DOHH2 (cell line): ENCODE measurements around the gene ZNF526.

Experiments used
- H3F3A ChIP-seq: fragments of 200-600 bp; sonication (generic), shearing (Covaris generic); 2 replicates; pipeline ENCODE4 v1.6.0; 2016; ENCODE audit warnings: antibody characterized with exemption, mild to moderate bottlenecking; ENCODE audit not compliant: control insufficient read depth, insufficient read depth
- H3K27ac ChIP-seq: fragments of 200-600 bp; sonication (generic); 2 replicates; pipeline ENCODE4 v1.5.1; 2014; ENCODE audit warnings: low read depth, mild to moderate bottlenecking, low read length, moderate library complexity
- H3K27me3 ChIP-seq: fragments of 200-600 bp; sonication (generic); 2 replicates; pipeline ENCODE4 v1.6.1; 2014; ENCODE audit warnings: mild to moderate bottlenecking, low read length, mixed read lengths; ENCODE audit not compliant: control insufficient read depth
- H3K36me3 ChIP-seq: fragments of 200-600 bp; sonication (generic); 2 replicates; pipeline ENCODE4 v1.6.1; 2014; ENCODE audit warnings: mild to moderate bottlenecking, low read length, moderate library complexity, mixed read lengths; ENCODE audit not compliant: control insufficient read depth
- H3K4me1 ChIP-seq: fragments of 200-600 bp; sonication (generic); 2 replicates; pipeline ENCODE4 v1.6.1; 2014; ENCODE audit warnings: mild to moderate bottlenecking, low read length, mixed read lengths; ENCODE audit not compliant: control insufficient read depth
- H3K4me2 ChIP-seq: fragments of 200-600 bp; sonication (generic); 2 replicates; pipeline ENCODE4 v1.6.0; 2014; ENCODE audit warnings: mild to moderate bottlenecking, low read length, moderate library complexity
- H3K4me3 ChIP-seq: fragments of 200-600 bp; sonication (generic); 2 replicates; pipeline ENCODE4 v1.5.1; 2014; ENCODE audit warnings: mild to moderate bottlenecking, low read length, mixed read lengths
- H3K79me2 ChIP-seq: fragments of 200-600 bp; sonication (generic); 2 replicates; pipeline ENCODE4 v1.6.1; 2014; ENCODE audit warnings: mild to moderate bottlenecking, low read length, mixed read lengths; ENCODE audit not compliant: control insufficient read depth
- H3K9me2 ChIP-seq: fragments of 200-600 bp; sonication (generic); replicated peaks from 2 replicates; pipeline ENCODE4 v1.6.1; 2014; ENCODE audit warnings: mild to moderate bottlenecking, low read length, mixed read lengths; ENCODE audit not compliant: control insufficient read depth
- H3K9me3 ChIP-seq: fragments of 200-600 bp; sonication (generic); 2 replicates; pipeline ENCODE4 v1.6.1; 2014; ENCODE audit warnings: antibody characterized with exemption, low read length, mixed read lengths; ENCODE audit not compliant: control insufficient read depth, insufficient read depth
- H4K20me1 ChIP-seq: fragments of 200-600 bp; sonication (generic); 2 replicates; pipeline ENCODE4 v1.6.0; 2014; ENCODE audit warnings: low read depth, mild to moderate bottlenecking, antibody characterized with exemption, low read length, moderate library complexity; ENCODE audit not compliant: control insufficient read depth, insufficient read depth
- EZH2phosphoT487 ChIP-seq: fragments of 200-600 bp; sonication (generic); IDR thresholded peaks from 2 replicates; pipeline ENCODE4 v1.6.1; 2017; ENCODE audit warnings: borderline replicate concordance, mild to moderate bottlenecking, antibody characterized with exemption, low read length, moderate library complexity, mixed read lengths
- TF ChIP-seq, protein P1 (sequence below): fragments of 200-600 bp; sonication (generic); IDR thresholded peaks from one replicate; pipeline ENCODE4 v1.5.1; 2014; ENCODE audit warnings: antibody characterized with exemption, mild to moderate bottlenecking, low read depth, low read length; ENCODE audit not compliant: poor library complexity, severe bottlenecking

The ZNF526 gene

DNA sequence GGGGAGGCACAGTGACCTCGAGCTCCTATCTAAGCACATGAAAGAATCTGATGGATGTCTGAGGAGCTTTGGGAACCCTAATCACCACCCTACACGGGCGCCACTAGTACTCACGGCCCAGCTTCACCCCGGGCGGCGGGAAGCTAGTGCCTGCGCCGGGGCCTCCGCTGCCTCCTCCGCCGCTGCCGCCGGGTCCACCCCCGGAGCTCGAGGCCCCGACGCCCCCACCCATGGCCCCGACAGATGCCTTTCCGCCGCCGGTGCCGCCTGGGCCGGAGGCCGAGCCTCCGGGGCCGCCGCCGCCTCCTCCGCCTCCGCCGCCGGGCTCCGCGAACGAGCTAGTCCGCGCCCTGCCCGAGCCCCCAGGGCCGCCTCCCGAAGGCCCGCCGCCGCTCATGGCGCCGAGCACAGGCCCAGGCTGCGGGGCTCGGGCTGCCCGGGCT is 22.0 kb downstream of the ZNF526 start:
- Histone ChIP-seq H3K9me3 (no peaks in the 10 kb centered on the region), H3K4me2 (peak overlapping the region; percentile 80), H3K4me1 (peaks cover 34% of the 10 kb centered on the region), H3K27ac (peak overlapping the region; percentile 1; the same call in 1 of the 2 replicates), H3K4me3 (peak overlapping the region; percentile 88), H3K27me3 (no peaks in the 10 kb centered on the region), H3K9me2 (no peaks in the 10 kb centered on the region), H4K20me1 (no peaks in the 10 kb centered on the region), H3K36me3 (peaks cover 32% of the 10 kb centered on the region), H3F3A (peaks cover 22% of the 10 kb centered on the region), H3K79me2 (peaks cover 52% of the 10 kb centered on the region)
- TF ChIP-seq, protein P1, sequence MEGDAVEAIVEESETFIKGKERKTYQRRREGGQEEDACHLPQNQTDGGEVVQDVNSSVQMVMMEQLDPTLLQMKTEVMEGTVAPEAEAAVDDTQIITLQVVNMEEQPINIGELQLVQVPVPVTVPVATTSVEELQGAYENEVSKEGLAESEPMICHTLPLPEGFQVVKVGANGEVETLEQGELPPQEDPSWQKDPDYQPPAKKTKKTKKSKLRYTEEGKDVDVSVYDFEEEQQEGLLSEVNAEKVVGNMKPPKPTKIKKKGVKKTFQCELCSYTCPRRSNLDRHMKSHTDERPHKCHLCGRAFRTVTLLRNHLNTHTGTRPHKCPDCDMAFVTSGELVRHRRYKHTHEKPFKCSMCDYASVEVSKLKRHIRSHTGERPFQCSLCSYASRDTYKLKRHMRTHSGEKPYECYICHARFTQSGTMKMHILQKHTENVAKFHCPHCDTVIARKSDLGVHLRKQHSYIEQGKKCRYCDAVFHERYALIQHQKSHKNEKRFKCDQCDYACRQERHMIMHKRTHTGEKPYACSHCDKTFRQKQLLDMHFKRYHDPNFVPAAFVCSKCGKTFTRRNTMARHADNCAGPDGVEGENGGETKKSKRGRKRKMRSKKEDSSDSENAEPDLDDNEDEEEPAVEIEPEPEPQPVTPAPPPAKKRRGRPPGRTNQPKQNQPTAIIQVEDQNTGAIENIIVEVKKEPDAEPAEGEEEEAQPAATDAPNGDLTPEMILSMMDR: no peak
- TF ChIP-seq EZH2phosphoT487: no peak

DNA sequence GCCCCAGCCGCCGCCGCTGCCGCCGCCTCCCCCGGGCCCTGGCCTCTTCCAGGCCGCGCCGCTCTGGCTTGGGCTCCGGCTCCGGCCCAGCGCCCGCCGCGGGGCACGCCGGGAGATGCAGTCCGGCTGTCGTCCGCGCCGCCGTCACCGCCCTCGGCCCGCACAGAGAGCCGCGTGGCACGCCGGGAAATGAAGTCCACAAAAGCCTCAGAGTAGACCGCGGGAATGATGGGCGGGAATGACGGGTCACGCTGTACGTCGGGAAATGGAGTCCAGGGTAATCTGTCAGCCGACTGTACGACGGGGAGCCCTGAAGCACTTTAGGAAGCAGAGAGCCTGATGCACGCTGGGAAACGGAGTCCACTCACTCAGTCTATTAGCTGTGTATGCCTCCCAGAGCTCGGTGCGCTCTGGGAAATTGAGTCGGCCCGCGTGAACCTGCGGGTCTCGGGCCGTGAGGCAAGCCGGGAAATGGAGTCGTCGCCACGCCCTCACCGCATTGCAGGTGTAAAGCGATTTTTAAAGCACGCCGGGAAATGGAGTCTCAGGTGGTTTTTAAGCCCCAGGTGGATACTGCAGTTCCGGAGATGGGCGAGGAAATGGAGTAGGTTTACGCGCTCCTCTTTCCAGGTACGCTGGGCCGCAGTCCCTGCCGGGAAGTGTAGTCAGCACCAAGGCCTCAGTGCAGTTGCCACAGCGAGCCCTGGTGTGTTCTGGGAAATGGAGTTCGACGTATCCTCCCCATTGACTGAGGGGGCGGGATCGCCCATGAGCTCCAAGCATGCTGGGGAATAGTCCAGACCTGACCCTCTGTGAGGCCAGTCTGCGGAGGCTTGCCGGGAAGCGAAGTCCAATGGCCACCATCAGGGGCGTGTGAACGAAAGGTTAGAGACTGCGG is 22.6 kb downstream of the ZNF526 start, which contains the start of gene GSK3A:
GSK3A (minus strand) TSS at position 91 of the 898 bp plus-strand sequence. CDS start 137 bp downstream, outside the sequence.
- Histone ChIP-seq H4K20me1 (no peaks in the 10 kb centered on the region), H3K9me3 (no peaks in the 10 kb centered on the region), H3F3A (peaks cover 22% of the 10 kb centered on the region), H3K27me3 (no peaks in the 10 kb centered on the region), H3K4me2 (peak within 1 kb of the TSS; percentile 89), H3K79me2 (peaks cover 52% of the 10 kb centered on the region), H3K4me3 (peak within 1 kb of the TSS; percentile 88), H3K4me1 (peaks cover 34% of the 10 kb centered on the region), H3K9me2 (no peaks in the 10 kb centered on the region), H3K27ac (peak within 1 kb of the TSS; percentile 73), H3K36me3 (peaks cover 33% of the 10 kb centered on the region)
- TF ChIP-seq, protein P1: no peak
- no peak for TF ChIP-seq EZH2phosphoT487

DNA sequence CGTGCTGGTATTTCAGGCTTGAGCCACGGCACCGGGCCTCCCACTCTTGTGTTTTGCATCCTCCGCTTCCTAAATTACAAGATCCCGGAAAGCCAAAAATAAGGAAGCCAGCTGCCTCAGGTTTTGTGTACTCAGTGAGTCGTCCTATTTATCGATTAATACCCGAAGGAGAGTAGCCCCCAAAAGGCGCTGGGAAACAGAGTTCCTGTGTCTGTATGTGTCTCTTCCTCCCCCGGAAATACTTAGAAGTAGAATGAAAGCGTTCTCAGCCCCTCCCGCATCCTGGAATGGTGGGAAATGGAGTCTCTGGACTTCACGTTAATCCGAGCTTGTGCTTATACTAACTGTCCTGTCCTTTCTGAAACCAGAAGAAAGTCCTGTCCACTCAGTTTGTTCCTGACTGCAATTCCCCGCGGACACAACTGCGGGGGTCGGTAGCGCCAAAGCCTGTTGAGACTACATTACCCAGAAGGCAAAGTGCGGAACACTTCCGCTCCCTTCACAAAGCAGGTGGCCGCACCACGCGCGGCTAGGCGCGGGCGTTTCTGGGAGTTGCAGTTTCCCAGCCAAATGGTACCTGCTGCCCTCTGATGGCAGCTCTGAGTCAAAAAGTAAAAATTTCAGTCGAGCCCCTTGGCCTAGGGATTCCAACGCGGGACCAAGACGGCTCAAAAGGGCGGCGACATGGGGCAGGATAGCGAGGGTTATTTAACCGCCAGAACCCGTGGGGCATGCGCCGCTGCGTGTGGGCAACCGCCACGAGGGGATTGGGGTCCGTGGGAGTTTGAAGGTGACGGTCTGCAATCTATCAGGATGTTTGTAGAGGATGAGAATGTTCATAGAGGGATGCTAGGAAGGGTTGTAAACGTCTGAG is 24.5 kb downstream of the ZNF526 start:
- Histone ChIP-seq H4K20me1 (no peaks in the 10 kb centered on the region), H3K4me1 (peaks cover 30% of the 10 kb centered on the region), H3F3A (peaks cover 22% of the 10 kb centered on the region), H3K9me2 (no peaks in the 10 kb centered on the region), H3K36me3 (peaks cover 34% of the 10 kb centered on the region), H3K4me2 (peak overlapping the region; percentile 89), H3K27me3 (no peaks in the 10 kb centered on the region), H3K79me2 (peaks cover 40% of the 10 kb centered on the region), H3K9me3 (no peaks in the 10 kb centered on the region), H3K27ac (peak overlapping the region; percentile 73), H3K4me3 (peak overlapping the region; percentile 88)
- TF ChIP-seq EZH2phosphoT487: no peak
- TF ChIP-seq, protein P1: peak; percentile 81
